GM12801 (cell line): ENCODE measurements around the gene PDGFD.

Experiments used
- TF ChIP-seq, protein P1 (sequence below): IDR thresholded peaks from one replicate; pipeline ENCODE4 v1.5.1; 2011; ENCODE audit warnings: control low read depth; ENCODE audit not compliant: insufficient read length; ENCODE audit errors: extremely low read depth

The PDGFD gene

DNA sequence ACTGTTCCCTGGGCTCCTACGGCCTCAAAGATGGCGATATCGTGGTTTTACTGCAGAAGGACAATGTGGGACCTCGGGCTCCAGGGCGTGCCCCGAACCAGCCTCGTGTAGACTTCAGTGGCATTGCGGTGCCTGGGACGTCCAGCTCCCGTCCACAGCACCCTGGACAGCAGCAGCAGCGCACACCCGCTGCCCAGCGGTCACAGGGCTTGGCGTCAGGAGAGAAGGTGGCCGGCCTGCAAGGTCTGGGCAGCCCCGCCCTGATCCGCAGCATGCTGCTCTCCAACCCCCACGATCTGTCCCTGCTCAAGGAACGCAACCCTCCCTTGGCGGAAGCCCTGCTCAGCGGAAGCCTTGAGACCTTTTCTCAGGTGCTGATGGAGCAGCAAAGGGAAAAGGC is 127.0 kb downstream of the PDGFD start:
- TF ChIP-seq, protein P1, sequence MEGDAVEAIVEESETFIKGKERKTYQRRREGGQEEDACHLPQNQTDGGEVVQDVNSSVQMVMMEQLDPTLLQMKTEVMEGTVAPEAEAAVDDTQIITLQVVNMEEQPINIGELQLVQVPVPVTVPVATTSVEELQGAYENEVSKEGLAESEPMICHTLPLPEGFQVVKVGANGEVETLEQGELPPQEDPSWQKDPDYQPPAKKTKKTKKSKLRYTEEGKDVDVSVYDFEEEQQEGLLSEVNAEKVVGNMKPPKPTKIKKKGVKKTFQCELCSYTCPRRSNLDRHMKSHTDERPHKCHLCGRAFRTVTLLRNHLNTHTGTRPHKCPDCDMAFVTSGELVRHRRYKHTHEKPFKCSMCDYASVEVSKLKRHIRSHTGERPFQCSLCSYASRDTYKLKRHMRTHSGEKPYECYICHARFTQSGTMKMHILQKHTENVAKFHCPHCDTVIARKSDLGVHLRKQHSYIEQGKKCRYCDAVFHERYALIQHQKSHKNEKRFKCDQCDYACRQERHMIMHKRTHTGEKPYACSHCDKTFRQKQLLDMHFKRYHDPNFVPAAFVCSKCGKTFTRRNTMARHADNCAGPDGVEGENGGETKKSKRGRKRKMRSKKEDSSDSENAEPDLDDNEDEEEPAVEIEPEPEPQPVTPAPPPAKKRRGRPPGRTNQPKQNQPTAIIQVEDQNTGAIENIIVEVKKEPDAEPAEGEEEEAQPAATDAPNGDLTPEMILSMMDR, result no peak

DNA sequence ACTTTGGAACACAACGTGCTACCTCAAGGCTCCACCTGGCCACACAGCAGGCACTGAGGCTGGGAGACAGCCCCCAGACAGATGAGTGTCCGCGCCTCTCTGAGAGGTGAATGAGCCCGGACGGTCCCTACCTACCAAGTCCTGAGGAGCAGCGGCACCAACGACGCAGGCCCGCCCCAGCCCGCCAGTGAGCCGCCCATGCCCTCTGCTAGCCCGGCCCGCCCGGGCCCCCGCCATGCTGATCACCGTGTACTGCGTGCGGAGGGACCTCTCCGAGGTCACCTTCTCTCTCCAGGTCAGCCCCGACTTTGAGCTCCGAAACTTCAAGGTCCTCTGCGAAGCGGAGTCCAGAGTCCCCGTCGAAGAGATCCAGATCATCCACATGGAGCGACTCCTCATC is 127.4 kb downstream of the PDGFD start, which contains the start of gene DDI1:
DDI1 (plus strand) TSS at position 53 of the 400 bp plus-strand sequence; CDS start at position 236, 183 bp downstream.
- TF ChIP-seq, protein P1, result no peak

DNA sequence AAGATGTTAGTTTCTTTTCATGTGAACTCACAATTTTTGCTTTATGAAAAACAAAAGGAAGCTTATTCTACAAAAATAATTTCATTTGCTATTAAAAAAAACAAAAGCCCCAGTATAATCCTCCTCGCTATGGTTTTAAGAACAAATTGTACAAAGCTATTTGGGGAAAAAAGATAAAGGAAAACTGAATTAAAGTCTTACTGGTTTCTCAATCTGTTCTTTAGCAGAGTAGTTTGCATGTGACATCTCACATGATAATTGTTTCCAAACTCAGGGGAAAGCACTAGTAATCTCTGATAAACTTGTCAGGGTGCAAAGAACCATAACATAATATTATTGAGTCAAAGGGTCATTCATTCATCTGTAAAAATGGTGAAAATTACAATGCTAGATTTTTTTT is 130.4 kb downstream of the PDGFD start:
- TF ChIP-seq, protein P1, result no peak

DNA sequence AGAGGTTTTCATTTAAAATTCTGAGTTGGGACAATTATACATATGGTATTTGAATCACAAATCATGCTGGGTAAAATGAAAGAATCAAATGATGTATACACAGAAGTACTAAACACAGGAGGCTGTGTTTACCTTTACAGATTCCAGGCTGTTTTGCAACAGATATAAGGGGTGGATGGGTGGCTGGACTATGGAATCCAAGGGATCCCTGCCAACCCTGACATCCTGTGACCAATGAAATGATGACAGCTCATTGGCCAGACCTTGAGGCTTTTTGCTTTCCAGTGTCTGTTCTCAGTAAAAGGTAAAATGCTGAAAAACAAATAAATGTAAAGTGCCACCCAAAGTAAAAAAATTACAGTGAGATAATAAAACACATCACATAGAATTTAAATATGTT is 130.8 kb downstream of the PDGFD start:
- TF ChIP-seq, protein P1, result no peak

DNA sequence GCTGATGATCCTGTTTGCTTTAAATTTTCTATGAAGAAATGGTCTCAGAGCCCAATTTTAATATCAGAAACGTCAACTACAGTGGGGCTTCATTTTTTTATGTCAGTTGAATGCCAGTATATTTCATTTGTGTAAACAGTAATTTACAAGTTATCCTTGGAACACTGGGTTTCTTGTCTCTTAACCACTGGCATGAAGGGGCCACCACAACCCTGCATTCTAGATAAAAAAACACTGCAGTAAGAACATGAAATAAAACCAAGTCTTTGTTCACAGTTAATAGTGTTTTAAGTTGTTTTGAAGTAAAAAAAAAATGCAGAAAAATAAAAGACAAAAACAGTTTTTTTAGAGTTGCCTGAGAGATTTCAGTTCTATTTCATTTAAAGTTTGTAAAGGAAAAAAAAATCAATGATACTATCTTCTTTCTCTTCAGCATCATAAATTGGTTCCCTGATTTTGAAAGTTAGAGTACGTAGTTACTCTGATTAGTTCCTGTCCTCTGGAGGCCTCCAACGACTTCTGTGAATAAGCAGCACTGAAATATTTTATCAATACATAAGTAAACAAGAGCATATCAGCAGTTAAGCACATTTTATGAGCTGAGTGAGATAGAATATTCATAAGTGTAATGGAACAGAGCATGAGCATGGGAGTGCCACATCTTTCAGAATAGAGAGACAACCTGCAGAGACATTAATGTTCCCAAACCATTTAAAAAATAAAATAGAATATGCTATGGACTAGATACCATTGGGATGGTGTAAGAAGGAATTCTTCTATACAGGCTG is 135.3 kb downstream of the PDGFD start:
- TF ChIP-seq, protein P1, result no peak

DNA sequence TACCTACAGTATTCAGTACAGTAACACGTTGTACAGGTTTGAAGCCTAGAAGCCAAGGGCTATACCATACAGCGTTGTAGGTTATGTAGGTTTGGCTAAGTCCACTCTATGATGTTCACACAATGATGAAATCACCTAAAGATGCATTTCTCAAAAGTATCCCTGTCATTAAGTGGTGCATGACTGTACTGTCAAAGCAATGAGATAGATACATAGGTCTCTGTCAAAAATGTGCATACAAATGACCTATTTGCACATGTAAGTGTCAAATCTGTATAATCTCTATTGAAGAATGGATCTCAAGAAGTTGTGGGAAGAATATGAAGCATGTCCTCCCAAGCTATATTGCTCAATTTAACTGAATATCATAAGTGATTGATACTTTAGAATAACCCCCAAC is 139.4 kb downstream of the PDGFD start:
- TF ChIP-seq, protein P1, result no peak

DNA sequence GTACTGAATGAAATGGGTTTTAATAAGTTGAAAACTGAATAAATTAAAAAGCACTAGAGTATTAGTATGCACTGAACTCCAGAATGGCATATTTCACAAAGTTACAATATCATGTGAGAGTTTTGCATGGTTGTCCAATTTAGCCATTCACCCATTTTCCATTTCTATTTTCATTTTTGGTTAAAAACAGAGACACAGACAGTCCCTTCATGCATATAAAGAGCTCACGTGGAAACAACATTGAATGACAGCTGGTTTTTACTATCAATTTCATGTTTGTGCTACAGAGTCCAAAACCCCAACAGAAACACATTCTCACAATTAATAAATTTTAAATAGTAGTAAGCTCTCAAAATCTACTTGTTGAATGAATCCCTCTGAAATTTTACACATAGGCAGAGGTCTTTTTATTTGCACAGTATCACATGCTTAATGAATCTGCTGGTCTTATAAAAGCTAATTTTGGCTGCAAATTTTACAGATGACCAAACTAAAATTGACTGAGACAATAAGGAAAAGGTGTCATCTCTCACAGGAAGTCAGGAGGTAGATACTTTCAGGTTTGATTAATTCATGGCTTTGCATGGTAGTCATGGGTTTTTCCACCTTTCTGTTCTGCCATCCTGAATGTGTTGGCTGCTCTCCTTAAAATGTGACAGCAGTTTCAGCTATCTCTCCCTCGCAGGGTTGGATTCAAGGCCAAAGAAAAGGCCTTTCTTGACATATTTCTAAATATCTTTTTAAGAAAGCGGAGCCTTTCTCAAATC is 148.1 kb downstream of the PDGFD start:
- TF ChIP-seq, protein P1, result no peak
